Measurements from ENCODE around the gene CRHR1. TPM values are rescaled to one million over a fixed set of nuclear protein-coding genes. Genes with fewer than 3 reads are reported as not detected.

The CRHR1 gene
- total RNA-seq, 1 experiment from 2014 or later, result not detected

- CTCF ChIA-PET, result interaction anchor here (1.1 kb wide), 2 partner anchors 196 kb away, joined by 4 read pairs; no protein-coding TSS in a partner anchor
Measured at GRCh38 chr17:45836047-45837044, 52.2 kb downstream of the CRHR1 start.

DNA sequence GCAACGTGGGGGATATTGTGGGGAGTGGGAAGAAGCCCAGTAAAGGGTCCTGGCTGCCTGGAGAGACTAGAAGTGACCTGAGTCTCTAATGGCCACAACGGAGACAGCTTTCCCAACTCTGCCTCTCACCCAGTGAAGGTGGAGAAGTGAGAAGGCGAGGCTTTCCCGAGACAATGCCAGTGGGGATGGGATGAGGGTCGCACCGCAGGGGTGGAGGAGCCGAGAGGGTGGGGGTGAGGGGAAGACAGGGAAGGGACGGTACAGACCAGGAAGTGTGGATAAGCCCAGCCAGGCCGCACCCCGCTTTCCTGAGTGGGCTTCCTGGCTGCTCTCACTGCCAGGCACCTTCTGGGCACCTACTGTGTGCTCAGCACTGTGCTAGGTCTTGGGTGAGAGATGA, 53.1 kb downstream of the CRHR1 start:
- Histone ChIP-seq H3K4me1 (ENCODE audit: insufficient read depth, low read length) (no peaks in the 10 kb centered on the region; the same call in 1 of the 2 replicates), H3F3A (ENCODE audit: low read length, unreplicated experiment) (no peaks in the 10 kb centered on the region), H3K9me2 (replicated peaks; ENCODE audit: low read length) (no peaks in the 10 kb centered on the region), H2AFZ (ENCODE audit: low read length) (no peak overlapping the region), H3K36me3 (ENCODE audit: low read depth, low read length) (no peaks in the 10 kb centered on the region), H3K79me2 (ENCODE audit: low read length) (no peaks in the 10 kb centered on the region), H3K4me3 (ENCODE audit: low read length) (no peak overlapping the region), H4K20me1 (ENCODE audit: low read length) (no peaks in the 10 kb centered on the region), H3K27me3 (ENCODE audit: low read length) (peaks cover 11% of the 10 kb centered on the region; the same call in 1 of the 2 replicates), H3K9me3 (ENCODE audit: low read length) (no peaks in the 10 kb centered on the region), H3K27ac (ENCODE audit: low read length) (no peak overlapping the region), H3K9ac (ENCODE audit: low read length) (no peak overlapping the region), H3K4me2 (ENCODE audit: low read length) (no peak overlapping the region)
- DNase-seq (no peak), ATAC-seq (no peak)
- CTCF ChIA-PET, result interaction anchor here (1.1 kb wide), 1 partner anchor 197 kb away, joined by 4 read pairs; no protein-coding TSS in a partner anchor
- TF ChIP-seq, protein P1, sequence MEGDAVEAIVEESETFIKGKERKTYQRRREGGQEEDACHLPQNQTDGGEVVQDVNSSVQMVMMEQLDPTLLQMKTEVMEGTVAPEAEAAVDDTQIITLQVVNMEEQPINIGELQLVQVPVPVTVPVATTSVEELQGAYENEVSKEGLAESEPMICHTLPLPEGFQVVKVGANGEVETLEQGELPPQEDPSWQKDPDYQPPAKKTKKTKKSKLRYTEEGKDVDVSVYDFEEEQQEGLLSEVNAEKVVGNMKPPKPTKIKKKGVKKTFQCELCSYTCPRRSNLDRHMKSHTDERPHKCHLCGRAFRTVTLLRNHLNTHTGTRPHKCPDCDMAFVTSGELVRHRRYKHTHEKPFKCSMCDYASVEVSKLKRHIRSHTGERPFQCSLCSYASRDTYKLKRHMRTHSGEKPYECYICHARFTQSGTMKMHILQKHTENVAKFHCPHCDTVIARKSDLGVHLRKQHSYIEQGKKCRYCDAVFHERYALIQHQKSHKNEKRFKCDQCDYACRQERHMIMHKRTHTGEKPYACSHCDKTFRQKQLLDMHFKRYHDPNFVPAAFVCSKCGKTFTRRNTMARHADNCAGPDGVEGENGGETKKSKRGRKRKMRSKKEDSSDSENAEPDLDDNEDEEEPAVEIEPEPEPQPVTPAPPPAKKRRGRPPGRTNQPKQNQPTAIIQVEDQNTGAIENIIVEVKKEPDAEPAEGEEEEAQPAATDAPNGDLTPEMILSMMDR (conservative IDR thresholded peaks at IDR 0.05; ENCODE audit: low read depth, low read length), result no peak
- TF ChIP-seq EZH2phosphoT487 (IDR thresholded peaks at IDR 0.05; ENCODE audit: borderline replicate concordance, low read length) (no peak), EZH2 (IDR thresholded peaks at IDR 0.05; ENCODE audit: low read length, unreplicated experiment) (no peak)
- POLR2A ChIA-PET (ENCODE audit: unreplicated experiment), result no interaction called here
- intact Hi-C loops (cut with micrococcal nuclease), result no loop called here
- no TSS peak for BruUV-seq (replicated peaks)

More at GRCh38 chr17:45836047-45837044, 52.2 kb downstream of the CRHR1 start:
- H3K4me3 ChIP-seq (ENCODE audit: low read length), result no peak overlapping the region
- no peaks in the 10 kb centered on the region for H3F3A ChIP-seq (ENCODE audit: low read length, unreplicated experiment)
- no peaks in the 10 kb centered on the region for H4K20me1 ChIP-seq (ENCODE audit: low read length)
- intact Hi-C loops (cut with micrococcal nuclease), result no loop called here
- ATAC-seq (no peak), DNase-seq (no peak)
- POLR2A ChIA-PET (ENCODE audit: unreplicated experiment), result interaction anchor here (0.5 kb wide), 1 partner anchor 210 kb away, joined by 5 read pairs; no protein-coding TSS in a partner anchor
- H3K27ac ChIP-seq (ENCODE audit: low read length), result no peak overlapping the region
- H3K9me3 ChIP-seq (ENCODE audit: low read length), result no peaks in the 10 kb centered on the region
- no peak overlapping the region for H3K9ac ChIP-seq (ENCODE audit: low read length)
- H3K36me3 ChIP-seq (ENCODE audit: low read depth, low read length), result no peaks in the 10 kb centered on the region
- no peak overlapping the region for H3K4me2 ChIP-seq (ENCODE audit: low read length)
- BruUV-seq (replicated peaks), result no TSS peak
- H3K4me1 ChIP-seq (ENCODE audit: insufficient read depth, low read length), result 0 out of 2 replicates have a peak, but pooled peaks cover 4% of the 10 kb centered on the region
- no peaks in the 10 kb centered on the region for H3K9me2 ChIP-seq (replicated peaks; ENCODE audit: low read length)
- H3K27me3 ChIP-seq (ENCODE audit: low read length), result peaks cover 11% of the 10 kb centered on the region; the same call in 1 of the 2 replicates
- H3K79me2 ChIP-seq (ENCODE audit: low read length), result no peaks in the 10 kb centered on the region
- no peak for TF ChIP-seq EZH2phosphoT487 (IDR thresholded peaks at IDR 0.05; ENCODE audit: borderline replicate concordance, low read length)
- no peak for TF ChIP-seq EZH2 (IDR thresholded peaks at IDR 0.05; ENCODE audit: low read length, unreplicated experiment)
- TF ChIP-seq, protein P1 (conservative IDR thresholded peaks at IDR 0.05; ENCODE audit: low read depth, low read length), result no peak
- no peak overlapping the region for H2AFZ ChIP-seq (ENCODE audit: low read length)

All from PC-3 (cell line).